Duodenal mucosa (tissue), 2 donors: ENCODE data around the gene DEGS2.
"Not testable (repeated sequence)": the region's sequence is repeated elsewhere in the genome, so short reads cannot be mapped to it uniquely, and the experiment has no call there.

Source experiments
- H3K27ac ChIP-seq: one replicate; pipeline ENCODE4 v1.7.0; 2013; ENCODE audit warnings: low read depth, low read length
- H3K27me3 ChIP-seq, 2 donors: one replicate each; pipeline ENCODE4 v1.7.0; 2013; ENCODE audit warnings: low read length in 2 of 2, control low read depth in 1 of 2; ENCODE audit not compliant: insufficient read depth in 2 of 2, control insufficient read depth in 1 of 2
- H3K36me3 ChIP-seq, 2 donors: one replicate each; pipeline ENCODE4 v1.7.0; 2013; ENCODE audit warnings: low read length in 2 of 2, control low read depth in 1 of 2; ENCODE audit not compliant: insufficient read depth in 2 of 2, control insufficient read depth in 1 of 2
- H3K4me1 ChIP-seq, 2 donors: one replicate each; pipeline ENCODE4 v1.7.0; 2013; ENCODE audit warnings: low read length in 2 of 2, control low read depth in 1 of 2; ENCODE audit not compliant: insufficient read depth in 2 of 2, control insufficient read depth in 1 of 2
- H3K4me3 ChIP-seq, 2 donors: one replicate each; pipeline ENCODE4 v1.7.0; 2013; ENCODE audit warnings: low read length in 2 of 2, low read depth in 1 of 2
- H3K9ac ChIP-seq, 2 donors: one replicate each; pipeline ENCODE4 v1.7.0; 2013; ENCODE audit warnings: low read length in 2 of 2, low read depth in 1 of 2
- H3K9me3 ChIP-seq, 2 donors: one replicate each; pipeline ENCODE4 v1.7.0; 2013; ENCODE audit warnings: low read length in 2 of 2, control low read depth in 1 of 2; ENCODE audit not compliant: control insufficient read depth in 1 of 2

Gene DEGS2

DNA sequence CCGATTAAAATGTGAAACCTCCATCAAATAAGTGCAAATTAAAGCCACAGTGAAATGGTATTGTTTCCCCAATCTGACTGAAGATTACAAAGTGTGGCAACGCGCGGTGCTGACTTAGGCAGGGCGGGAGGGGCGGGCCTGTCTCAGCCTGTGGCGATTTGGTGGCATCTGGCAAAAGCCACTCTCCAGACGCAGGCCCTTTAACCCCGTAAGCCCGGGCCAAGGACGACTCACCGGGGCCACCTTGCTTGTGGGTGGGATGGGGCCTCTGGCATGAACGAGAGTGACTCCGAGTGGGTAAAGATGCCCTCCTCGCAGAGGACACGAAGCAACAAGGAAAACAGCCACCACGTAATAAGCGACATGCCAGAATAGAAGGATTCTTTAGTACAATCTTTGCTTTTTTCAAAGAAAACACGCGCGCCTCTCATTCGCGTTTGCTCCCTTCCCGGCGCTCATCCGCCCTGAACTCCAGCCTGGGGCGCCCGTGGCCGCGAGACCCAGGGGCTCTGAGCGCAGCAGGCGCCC is 815 bp downstream of the DEGS2 start:
- peaks cover 30 to 33% of the 10 kb centered on the region in 2 donors for H3K4me1 ChIP-seq
- peaks cover 6% of the 10 kb centered on the region in 2 donors for H3K9me3 ChIP-seq
- H3K9ac ChIP-seq: peak overlapping the region; percentile 45 to 70

DNA sequence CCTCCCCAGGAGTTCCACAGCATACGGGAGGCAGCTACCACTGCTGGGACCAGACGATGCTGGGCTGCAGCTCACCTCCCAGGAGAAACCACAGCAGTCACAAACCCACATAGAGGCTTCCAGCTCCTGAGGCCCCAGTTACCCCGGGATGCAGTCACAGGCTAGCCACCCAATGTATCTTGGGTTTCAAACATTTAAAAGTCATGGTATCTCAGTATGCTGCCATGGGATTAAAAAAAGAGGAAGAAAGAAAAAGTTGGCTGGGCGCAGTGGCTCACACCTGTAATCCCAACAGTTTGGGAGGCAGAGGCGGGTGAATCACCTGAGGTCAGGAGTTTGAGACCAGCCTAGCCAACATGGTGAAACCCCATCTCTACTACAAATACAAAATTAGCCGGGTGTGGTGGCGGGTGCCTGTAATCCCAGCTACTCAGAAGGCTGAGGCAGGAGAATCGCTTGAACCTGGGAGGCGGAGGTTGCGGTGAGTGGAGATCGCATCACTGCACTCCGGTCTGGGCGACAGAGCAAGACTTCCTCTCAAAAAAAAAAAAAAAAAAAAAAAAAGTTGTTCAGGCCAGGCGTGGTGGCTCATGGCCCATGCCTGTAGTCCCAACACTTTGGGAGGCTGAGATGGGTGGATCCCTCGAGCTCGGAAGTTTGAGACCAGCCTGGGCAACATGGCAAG is 1.8 kb downstream of the DEGS2 start:
- H3K4me1 ChIP-seq: peaks cover 34 to 38% of the 10 kb centered on the region in 2 donors
- not testable (repeated sequence) for H3K27me3 ChIP-seq, H3K36me3 ChIP-seq, H3K27ac ChIP-seq, H3K9me3 ChIP-seq
- H3K9ac ChIP-seq: peak overlapping the region; percentile 14 to 36
- peak overlapping the region in 1 of 2 donors; percentile 50 for H3K4me3 ChIP-seq

More for the DNA sequence above, 815 bp downstream of the DEGS2 start:
- H3K4me3 ChIP-seq: peak overlapping the region; percentile 71 to 72
- no peak overlapping the region for H3K27ac ChIP-seq
- no peaks in the 10 kb centered on the region for H3K36me3 ChIP-seq
- peaks cover 0 to 8% of the 10 kb centered on the region in 2 donors for H3K27me3 ChIP-seq

DNA sequence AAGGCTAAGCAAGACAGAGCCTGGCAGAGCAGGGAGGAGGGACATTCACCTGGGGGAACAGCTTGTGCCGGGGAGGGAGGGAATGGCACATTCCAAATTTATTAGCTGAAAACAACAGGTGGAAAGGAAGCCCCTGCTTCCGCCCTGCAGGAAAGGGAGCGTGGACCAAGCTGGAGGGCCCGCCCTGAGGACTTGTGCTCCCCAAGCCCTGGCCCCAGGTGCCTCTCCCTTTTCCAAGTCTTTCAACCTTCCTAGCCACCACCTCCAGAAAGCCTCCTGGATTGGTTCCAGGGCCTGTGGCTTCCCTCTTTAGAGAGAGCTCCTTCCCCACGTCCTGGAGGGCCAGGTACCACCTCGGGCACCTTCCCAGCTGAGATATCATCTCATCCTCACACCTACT is 2.7 kb downstream of the DEGS2 start:
- peak overlapping the region; percentile 26 to 50 for H3K4me3 ChIP-seq
- no peaks in the 10 kb centered on the region for H3K36me3 ChIP-seq
- peak overlapping the region; percentile 14 to 36 for H3K9ac ChIP-seq
- H3K4me1 ChIP-seq: peaks cover 40 to 44% of the 10 kb centered on the region in 2 donors
- peaks cover 6% of the 10 kb centered on the region in 2 donors for H3K9me3 ChIP-seq
- H3K27ac ChIP-seq: peak overlapping the region; percentile 45
- H3K27me3 ChIP-seq: peaks cover 0 to 8% of the 10 kb centered on the region in 2 donors

DNA sequence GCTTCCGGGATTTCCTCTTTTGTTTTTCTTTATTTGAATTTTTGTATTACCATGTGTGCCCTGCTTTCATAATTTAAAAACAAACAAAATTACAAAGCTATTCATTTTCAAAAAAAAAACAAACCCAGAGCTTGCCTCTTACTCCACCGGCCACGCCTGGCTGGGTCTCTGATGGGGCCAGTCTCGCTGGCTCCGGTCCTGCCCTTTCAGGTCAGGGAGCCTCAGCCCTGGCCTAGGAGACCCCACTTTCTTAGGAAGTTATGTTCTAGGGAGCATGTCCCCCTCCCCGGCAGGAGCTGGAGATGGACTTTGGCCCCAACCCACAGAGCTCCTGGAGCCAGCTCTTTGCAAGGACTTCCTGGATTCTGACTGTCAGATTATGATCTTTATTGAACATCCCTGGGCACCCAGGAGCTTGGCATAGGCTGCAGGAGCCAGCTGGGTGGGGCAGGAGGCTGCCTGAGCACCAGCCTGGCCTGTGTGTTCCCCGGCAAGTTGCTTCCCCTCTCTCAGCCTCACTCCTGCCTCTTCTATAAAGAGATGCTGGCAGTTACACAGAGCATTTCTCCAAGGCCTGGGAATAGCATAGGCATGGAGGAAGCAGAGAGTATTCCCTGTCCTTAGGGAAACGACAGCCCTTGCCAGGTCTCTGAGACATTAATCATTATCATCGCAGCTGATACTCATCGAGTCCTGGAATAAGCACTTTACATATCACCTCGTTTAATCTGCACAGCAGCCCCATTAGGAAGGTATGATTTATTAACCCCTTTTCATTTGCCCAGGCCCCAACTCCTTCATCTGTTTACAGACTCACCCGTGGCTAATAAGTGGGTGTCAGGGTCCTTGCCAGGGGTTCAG is 3.5 kb downstream of the DEGS2 start:
- Histone ChIP-seq H3K36me3 (no peaks in the 10 kb centered on the region), H3K9me3 (peaks cover 6% of the 10 kb centered on the region in 2 donors), H3K4me1 (peaks cover 47 to 52% of the 10 kb centered on the region in 2 donors), H3K4me3 (peak overlapping the region; percentile 32 to 50), H3K27ac (peak overlapping the region; percentile 70), H3K9ac (peak overlapping the region; percentile 30 to 58), H3K27me3 (peaks cover 0 to 8% of the 10 kb centered on the region in 2 donors)

DNA sequence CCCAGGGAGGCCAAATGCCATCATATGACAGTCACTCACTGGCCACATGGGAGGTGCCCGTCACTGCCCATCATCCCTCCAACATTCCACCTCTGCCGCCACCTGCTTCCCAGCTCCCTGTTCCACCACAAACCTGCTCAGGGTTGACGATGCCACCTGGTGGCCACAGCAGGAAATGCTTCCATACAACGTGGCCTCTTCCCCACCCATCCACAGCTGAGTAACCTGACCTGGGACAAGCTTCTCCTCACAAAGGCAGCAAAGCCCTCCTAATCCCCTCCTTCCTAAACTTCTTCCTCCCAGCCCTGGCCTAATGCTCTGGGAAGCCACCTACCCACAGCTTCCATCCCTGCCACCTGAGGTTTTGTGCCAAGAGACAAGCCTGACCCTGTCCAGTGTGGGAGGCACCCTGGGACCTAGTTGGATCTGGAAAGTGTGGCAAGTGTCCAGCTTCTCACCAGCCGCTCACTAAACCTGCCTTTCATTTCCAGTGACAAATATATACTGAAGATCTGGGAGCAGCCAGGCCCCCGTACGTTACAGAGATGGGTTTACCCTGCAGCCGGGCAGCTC is 4.3 kb downstream of the DEGS2 start:
- Histone ChIP-seq H3K27me3 (peaks cover 0 to 2% of the 10 kb centered on the region in 2 donors), H3K27ac (peak overlapping the region; percentile 70), H3K4me3 (peak overlapping the region; percentile 14 to 49), H3K9me3 (peaks cover 6% of the 10 kb centered on the region in 2 donors), H3K9ac (peak overlapping the region; percentile 30 to 58), H3K36me3 (no peaks in the 10 kb centered on the region), H3K4me1 (peaks cover 52 to 59% of the 10 kb centered on the region in 2 donors)

DNA sequence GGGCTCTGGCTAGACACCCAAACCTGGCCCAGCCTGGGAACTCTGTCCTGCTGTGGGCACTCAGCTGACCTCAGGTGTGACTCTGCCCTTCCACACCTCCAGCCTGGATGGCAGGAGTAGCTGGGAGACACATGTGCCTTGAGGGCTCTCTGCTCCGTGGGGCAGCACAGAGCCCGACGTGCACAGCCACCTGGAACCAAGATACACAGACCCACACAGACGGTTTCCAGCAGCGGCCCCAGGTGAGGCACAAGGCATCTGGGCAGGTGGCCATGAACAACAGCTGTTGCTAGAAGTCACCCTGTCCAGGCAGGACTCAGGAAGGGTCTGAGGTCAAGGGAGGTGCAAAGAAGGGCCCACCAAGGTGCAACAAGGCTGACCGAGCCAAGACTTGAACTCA is 5.9 kb downstream of the DEGS2 start:
- peaks cover 63 to 74% of the 10 kb centered on the region in 2 donors for H3K4me1 ChIP-seq
- H3K36me3 ChIP-seq: peaks cover 0 to 10% of the 10 kb centered on the region in 2 donors
- no peak overlapping the region for H3K9ac ChIP-seq
- H3K4me3 ChIP-seq: no peak overlapping the region
- no peak overlapping the region for H3K27ac ChIP-seq
- H3K27me3 ChIP-seq: no peaks in the 10 kb centered on the region
- peaks cover 6% of the 10 kb centered on the region in 2 donors for H3K9me3 ChIP-seq

DNA sequence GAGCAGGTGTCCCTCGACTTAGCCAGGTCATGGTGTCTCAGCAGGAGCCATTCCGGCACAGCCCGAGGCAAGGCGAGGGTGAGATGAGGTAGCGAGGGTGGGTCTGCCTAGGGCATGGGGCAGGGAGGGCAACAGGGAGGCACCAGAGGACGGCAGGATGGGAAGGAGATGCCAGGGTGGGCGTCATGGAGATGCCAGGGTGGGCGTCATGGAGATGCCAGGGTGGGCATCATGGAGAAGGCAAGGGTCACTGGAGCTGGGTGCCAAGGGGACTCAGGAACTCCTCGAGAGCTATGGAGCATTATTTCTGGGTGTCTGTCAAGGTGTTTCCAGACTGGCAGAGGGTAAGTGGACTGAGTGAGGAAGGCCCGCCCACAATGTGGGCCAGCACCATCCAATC is 7.4 kb downstream of the DEGS2 start:
- Histone ChIP-seq H3K4me1 (peaks cover 70 to 84% of the 10 kb centered on the region in 2 donors), H3K9me3 (peaks cover 6% of the 10 kb centered on the region in 2 donors), H3K9ac (no peak overlapping the region), H3K27ac (no peak overlapping the region), H3K4me3 (no peak overlapping the region), H3K27me3 (no peaks in the 10 kb centered on the region), H3K36me3 (peaks cover 0 to 10% of the 10 kb centered on the region in 2 donors)

DNA sequence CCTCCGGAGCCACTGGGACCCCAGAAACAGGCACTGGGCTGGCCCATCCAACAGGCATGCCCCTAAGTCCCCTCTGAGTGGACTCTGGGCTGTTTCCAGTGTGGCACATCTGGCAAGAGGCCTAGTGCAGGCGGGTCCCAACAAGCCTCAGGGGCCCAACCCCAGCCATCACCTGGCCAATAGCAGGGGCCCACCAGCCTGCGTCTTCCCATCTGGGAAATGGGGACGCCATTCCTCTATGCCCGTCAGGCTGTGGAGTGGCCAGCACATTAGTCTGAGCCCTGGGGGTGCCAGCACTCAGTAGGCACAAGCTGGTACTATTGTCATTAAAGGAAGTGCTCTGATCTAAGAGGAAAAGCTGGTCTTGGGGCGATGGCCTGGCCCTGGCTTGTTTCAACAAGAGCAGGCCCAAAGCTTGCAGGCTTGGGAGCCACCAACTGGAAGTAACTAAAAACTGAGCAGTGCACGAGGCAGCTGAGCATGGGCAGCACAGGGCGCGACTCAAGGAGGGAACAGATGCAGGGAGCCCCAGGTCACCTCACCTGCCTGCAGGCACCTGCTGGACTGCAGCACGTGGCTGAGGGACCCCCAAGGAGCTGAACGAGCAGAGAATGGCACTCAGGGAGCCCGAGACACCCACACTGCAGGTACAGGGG is 8.4 kb downstream of the DEGS2 start:
- H3K4me1 ChIP-seq: peaks cover 70 to 84% of the 10 kb centered on the region in 2 donors
- no peaks in the 10 kb centered on the region for H3K27me3 ChIP-seq
- H3K9ac ChIP-seq: peak overlapping the region; percentile 15 to 44
- H3K9me3 ChIP-seq: peaks cover 6% of the 10 kb centered on the region in 2 donors
- peaks cover 0 to 10% of the 10 kb centered on the region in 2 donors for H3K36me3 ChIP-seq
- peak overlapping the region in 1 of 2 donors; percentile 19 for H3K4me3 ChIP-seq
- peak overlapping the region; percentile 60 for H3K27ac ChIP-seq

DNA sequence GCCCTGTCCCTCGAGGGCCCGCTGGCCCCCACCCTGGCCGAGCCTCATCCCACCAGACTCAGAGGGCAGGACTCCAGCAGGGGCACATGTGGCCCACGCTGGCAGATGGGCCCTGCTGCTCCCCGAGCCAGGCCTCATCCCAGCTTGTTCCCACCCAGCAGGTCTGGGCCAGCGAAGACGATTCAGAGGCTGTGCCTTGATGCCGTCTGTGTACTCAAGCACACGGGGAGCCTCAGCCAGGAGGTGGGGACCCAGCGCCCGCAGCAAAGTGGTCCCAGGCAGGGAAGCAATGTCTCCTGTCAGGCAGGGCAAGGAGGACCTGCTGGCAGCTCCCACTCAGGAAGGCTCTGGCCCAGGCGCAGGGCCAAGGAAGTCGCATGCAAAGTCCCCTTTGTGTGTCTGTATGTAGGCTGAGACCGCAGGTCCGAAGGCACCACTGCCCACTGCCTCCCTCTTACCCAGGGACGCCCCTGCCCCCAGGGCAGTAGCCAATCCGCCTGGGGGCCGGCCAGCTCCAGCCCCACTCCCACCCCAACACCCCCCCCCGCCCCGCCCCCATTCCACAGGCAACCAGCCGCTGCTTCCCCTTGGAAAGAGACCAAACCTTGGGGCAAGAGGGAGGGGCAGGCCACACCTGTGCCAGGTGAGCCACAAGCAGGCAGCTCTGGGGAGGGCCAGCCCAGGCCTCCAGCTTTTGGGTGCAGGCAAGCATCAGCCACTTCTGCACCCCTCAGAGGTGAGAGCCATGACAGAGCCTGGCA is 9.4 kb downstream of the DEGS2 start:
- Histone ChIP-seq H3K27me3 (no peaks in the 10 kb centered on the region), H3K4me3 (peak overlapping the region in 1 of 2 donors; percentile 32), H3K9me3 (peaks cover 6% of the 10 kb centered on the region in 2 donors), H3K9ac (peak overlapping the region; percentile 15 to 44), H3K4me1 (peaks cover 70 to 85% of the 10 kb centered on the region in 2 donors), H3K27ac (peak overlapping the region; percentile 60), H3K36me3 (peaks cover 0 to 10% of the 10 kb centered on the region in 2 donors)
